ENCODE results near the gene PRICKLE2.

Gene PRICKLE2

GRCh38 chr3:64082961-64083541 lies 142.2 kb downstream of the PRICKLE2 start:
- peaks cover 4% of the 10 kb centered on the region for H3K4me1 ChIP-seq (ENCODE audit: control insufficient read depth, insufficient read depth, low read length)
- no peak overlapping the region for H3K27ac ChIP-seq (ENCODE audit: extremely low read depth, low read depth, low read length)
- H3K9me3 ChIP-seq (ENCODE audit: control insufficient read depth, insufficient read depth, low read depth, low read length): no peaks in the 10 kb centered on the region
- TF ChIP-seq ZNF660 (tag by site-specific recombination; IDR thresholded peaks at IDR 0.05): no peak
- TF ChIP-seq, protein P1, sequence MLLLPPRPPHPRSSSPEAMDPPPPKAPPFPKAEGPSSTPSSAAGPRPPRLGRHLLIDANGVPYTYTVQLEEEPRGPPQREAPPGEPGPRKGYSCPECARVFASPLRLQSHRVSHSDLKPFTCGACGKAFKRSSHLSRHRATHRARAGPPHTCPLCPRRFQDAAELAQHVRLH (tag by site-specific recombination; IDR thresholded peaks at IDR 0.05): no peak
- TF ChIP-seq ZNF16 (tag by site-specific recombination; IDR thresholded peaks at IDR 0.05; ENCODE audit: low read depth): no peak
- no peak for TF ChIP-seq ZFP37 (tag by site-specific recombination; IDR thresholded peaks at IDR 0.05)
- TF ChIP-seq OVOL3 (tag by site-specific recombination; IDR thresholded peaks at IDR 0.05): no peak
- TF ChIP-seq ZNF223 (tag by site-specific recombination; IDR thresholded peaks at IDR 0.05): no peak
- no peak for TF ChIP-seq ZNF121 (tag by site-specific recombination; IDR thresholded peaks at IDR 0.05)
- ChIA-PET CTCF (interaction anchor here (0.6 kb wide), 2 partner anchors 19 to 189 kb away, joined by 3 read pairs; no protein-coding TSS in a partner anchor), POLR2A (no interaction called here)
- no peaks in the 10 kb centered on the region for H3K36me3 ChIP-seq (ENCODE audit: control insufficient read depth in 2 of 2, insufficient read depth in 1 of 2, low read length in 2 of 2)
- no peak overlapping the region for H3K4me3 ChIP-seq (ENCODE audit: low read depth, low read length)

- Histone ChIP-seq H3K27ac (ENCODE audit: extremely low read depth, low read depth, low read length) (no peak overlapping the region), H3K4me1 (ENCODE audit: control insufficient read depth, insufficient read depth, low read length) (peaks cover 3% of the 10 kb centered on the region; the same call in 1 of the 2 replicates), H3K4me3 (ENCODE audit: low read depth, low read length) (no peak overlapping the region), H3K9me3 (ENCODE audit: control insufficient read depth, insufficient read depth, low read depth, low read length) (no peaks in the 10 kb centered on the region), H3K36me3 (ENCODE audit: control insufficient read depth in 2 of 2, insufficient read depth in 1 of 2, low read length in 2 of 2) (no peaks in the 10 kb centered on the region)
- TF ChIP-seq SP3 (tag by site-specific recombination; IDR thresholded peaks at IDR 0.05) (no peak), HOXC10 (CRISPR knock-in tag; IDR thresholded peaks at IDR 0.05) (no peak)
- ChIA-PET POLR2A (no interaction called here), CTCF (no interaction called here)
Measured at GRCh38 chr3:64082411-64082810, 142.9 kb downstream of the PRICKLE2 start.

GRCh38 chr3:64081235-64081630 lies 144.0 kb downstream of the PRICKLE2 start:
- TF ChIP-seq, protein P2, sequence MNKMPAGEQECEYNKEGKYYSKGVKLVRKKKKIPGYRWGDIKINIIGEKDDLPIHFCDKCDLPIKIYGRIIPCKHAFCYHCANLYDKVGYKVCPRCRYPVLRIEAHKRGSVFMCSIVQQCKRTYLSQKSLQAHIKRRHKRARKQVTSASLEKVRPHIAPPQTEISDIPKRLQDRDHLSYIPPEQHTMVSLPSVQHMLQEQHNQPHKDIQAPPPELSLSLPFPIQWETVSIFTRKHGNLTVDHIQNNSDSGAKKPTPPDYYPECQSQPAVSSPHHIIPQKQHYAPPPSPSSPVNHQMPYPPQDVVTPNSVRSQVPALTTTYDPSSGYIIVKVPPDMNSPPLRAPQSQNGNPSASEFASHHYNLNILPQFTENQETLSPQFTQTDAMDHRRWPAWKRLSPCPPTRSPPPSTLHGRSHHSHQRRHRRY (tag by site-specific recombination; IDR thresholded peaks at IDR 0.05): no peak
- TF ChIP-seq ZNF16 (tag by site-specific recombination; IDR thresholded peaks at IDR 0.05; ENCODE audit: low read depth) (no peak), ZNF585B (tag by site-specific recombination; IDR thresholded peaks at IDR 0.05) (no peak), ZNF555 (tag by site-specific recombination; conservative IDR thresholded peaks at IDR 0.05) (no peak), SETDB1 (IDR thresholded peaks at IDR 0.05; ENCODE audit: insufficient read length, low read length) (no peak), ZNF558 (tag by site-specific recombination; IDR thresholded peaks at IDR 0.05) (no peak)
- TF ChIP-seq, protein P1 (tag by site-specific recombination; IDR thresholded peaks at IDR 0.05): no peak
- ChIA-PET CTCF (no interaction called here), POLR2A (no interaction called here)
- no peaks in the 10 kb centered on the region for H3K4me1 ChIP-seq (ENCODE audit: control insufficient read depth, insufficient read depth, low read length)
- no peak overlapping the region for H3K27ac ChIP-seq (ENCODE audit: extremely low read depth, low read depth, low read length)
- no peak overlapping the region for H3K4me3 ChIP-seq (ENCODE audit: low read depth, low read length)
- no peaks in the 10 kb centered on the region for H3K36me3 ChIP-seq (ENCODE audit: control insufficient read depth in 2 of 2, insufficient read depth in 1 of 2, low read length in 2 of 2)
- H3K9me3 ChIP-seq (ENCODE audit: control insufficient read depth, insufficient read depth, low read depth, low read length): no peaks in the 10 kb centered on the region

GRCh38 chr3:64080616-64081234 lies 144.5 kb downstream of the PRICKLE2 start:
- Histone ChIP-seq H3K9me3 (ENCODE audit: control insufficient read depth, insufficient read depth, low read depth, low read length) (no peaks in the 10 kb centered on the region), H3K4me3 (ENCODE audit: low read depth, low read length) (no peak overlapping the region), H3K36me3 (ENCODE audit: control insufficient read depth in 2 of 2, insufficient read depth in 1 of 2, low read length in 2 of 2) (no peaks in the 10 kb centered on the region), H3K4me1 (ENCODE audit: control insufficient read depth, insufficient read depth, low read length) (no peaks in the 10 kb centered on the region), H3K27ac (ENCODE audit: extremely low read depth, low read depth, low read length) (no peak overlapping the region)
- POLR2A ChIA-PET: no interaction called here
- no peak for TF ChIP-seq ZEB2 (tag by site-specific recombination; IDR thresholded peaks at IDR 0.05)
- CTCF ChIA-PET: interaction anchor here (0.6 kb wide), 1 partner anchor 384 kb away, joined by 3 read pairs; no protein-coding TSS in a partner anchor

Measured in HEK293 (cell line).